Chondrocyte (in vitro differentiated cells): Measurements from ENCODE around the gene CHAT. TPM values are rescaled to one million over a fixed set of nuclear protein-coding genes. Genes with fewer than 3 reads are reported as not detected.

ENCODE experiments used
- DNase-seq: peaks from one replicate; pipeline ENCODE4 v3.0.0; 2021; ENCODE audit warnings: mixed read lengths, low spot score
- H3K27ac Mint-ChIP-seq: one replicate; pipeline ENCODE4 v1.8.0; 2021; ENCODE audit warnings: mild to moderate bottlenecking, moderate library complexity, mixed read lengths; ENCODE audit not compliant: unreplicated experiment
- H3K27me3 Mint-ChIP-seq: 2 replicates; pipeline ENCODE4 v1.8.0; 2021; ENCODE audit warnings: low read depth, mixed read lengths
- H3K36me3 Mint-ChIP-seq: 2 replicates; pipeline ENCODE4 v1.8.0; 2021; ENCODE audit warnings: low read depth, mixed read lengths
- H3K4me1 Mint-ChIP-seq: 2 replicates; pipeline ENCODE4 v1.8.0; 2021; ENCODE audit warnings: low read depth, mild to moderate bottlenecking, mixed read lengths
- H3K4me3 Mint-ChIP-seq: one replicate; pipeline ENCODE4 v1.8.0; 2021; ENCODE audit warnings: mild to moderate bottlenecking, moderate library complexity, mixed read lengths; ENCODE audit not compliant: unreplicated experiment
- H3K9me3 Mint-ChIP-seq: 2 replicates; pipeline ENCODE4 v1.8.0; 2021; ENCODE audit warnings: low read depth, mixed read lengths
- total RNA-seq: library from RNA; stranded (reverse); gene quantifications from 3 replicates; pipeline ENCODE4 v1.2.1, GENCODE V29; 2021
- TF ChIP-seq, protein P1 (sequence below): fragments of 200-600 bp; sonication (generic); IDR thresholded peaks from 2 replicates; pipeline ENCODE4 v1.5.0; 2021; ENCODE audit warnings: antibody characterized with exemption, mild to moderate bottlenecking, moderate library complexity

CHAT gene
- total RNA-seq, 1 donor from 2014 or later: not detected

DNA sequence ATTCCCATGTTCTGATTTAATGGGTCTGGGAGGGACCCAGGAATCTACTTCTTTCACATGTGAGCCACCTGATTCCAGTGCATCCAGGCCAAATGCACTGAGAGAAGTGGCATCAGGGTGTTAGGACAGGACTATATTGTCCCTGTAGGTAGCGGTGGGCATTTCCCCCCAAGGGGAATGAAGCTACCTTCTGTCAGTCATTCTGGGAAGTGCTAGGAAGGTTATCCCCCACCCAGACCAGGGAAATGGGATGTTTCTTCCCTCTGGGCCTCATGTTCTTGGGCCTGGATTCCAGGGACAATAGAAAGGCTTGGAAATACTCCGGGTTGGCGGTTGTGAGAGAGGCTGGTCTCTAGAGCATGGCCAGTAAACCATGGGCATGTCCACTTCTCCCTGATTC, 86.4 kb downstream of the CHAT start:
- no peaks in the 10 kb centered on the region for H3K4me1 Mint-ChIP-seq
- no peak overlapping the region for H3K4me3 Mint-ChIP-seq
- DNase-seq: no peak
- no peak overlapping the region for H3K27ac Mint-ChIP-seq
- peaks cover 14% of the 10 kb centered on the region for H3K27me3 Mint-ChIP-seq
- peaks cover 3% of the 10 kb centered on the region for H3K9me3 Mint-ChIP-seq
- H3K36me3 Mint-ChIP-seq: no peaks in the 10 kb centered on the region
- TF ChIP-seq, protein P1, sequence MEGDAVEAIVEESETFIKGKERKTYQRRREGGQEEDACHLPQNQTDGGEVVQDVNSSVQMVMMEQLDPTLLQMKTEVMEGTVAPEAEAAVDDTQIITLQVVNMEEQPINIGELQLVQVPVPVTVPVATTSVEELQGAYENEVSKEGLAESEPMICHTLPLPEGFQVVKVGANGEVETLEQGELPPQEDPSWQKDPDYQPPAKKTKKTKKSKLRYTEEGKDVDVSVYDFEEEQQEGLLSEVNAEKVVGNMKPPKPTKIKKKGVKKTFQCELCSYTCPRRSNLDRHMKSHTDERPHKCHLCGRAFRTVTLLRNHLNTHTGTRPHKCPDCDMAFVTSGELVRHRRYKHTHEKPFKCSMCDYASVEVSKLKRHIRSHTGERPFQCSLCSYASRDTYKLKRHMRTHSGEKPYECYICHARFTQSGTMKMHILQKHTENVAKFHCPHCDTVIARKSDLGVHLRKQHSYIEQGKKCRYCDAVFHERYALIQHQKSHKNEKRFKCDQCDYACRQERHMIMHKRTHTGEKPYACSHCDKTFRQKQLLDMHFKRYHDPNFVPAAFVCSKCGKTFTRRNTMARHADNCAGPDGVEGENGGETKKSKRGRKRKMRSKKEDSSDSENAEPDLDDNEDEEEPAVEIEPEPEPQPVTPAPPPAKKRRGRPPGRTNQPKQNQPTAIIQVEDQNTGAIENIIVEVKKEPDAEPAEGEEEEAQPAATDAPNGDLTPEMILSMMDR: no peak

DNA sequence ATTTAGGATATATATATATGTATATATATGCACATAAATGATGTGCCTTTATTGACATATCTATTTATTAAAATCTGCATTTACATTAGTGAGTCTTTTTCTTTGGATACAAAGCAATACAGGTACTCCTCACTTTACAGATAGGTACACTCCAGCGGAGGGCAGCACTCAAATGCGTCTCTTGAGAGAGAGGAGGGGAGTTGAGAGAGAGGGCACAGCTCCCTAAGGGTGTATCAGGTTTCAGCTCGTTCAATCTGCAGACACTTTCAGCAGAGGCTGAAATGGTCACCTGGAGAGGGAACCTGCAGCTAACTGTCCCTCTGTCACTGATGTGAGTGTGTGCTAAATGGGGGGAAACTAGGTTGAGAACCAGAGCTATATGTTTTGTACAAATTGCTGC, 87.2 kb downstream of the CHAT start:
- no peak for DNase-seq
- no peak overlapping the region for H3K4me3 Mint-ChIP-seq
- no peaks in the 10 kb centered on the region for H3K4me1 Mint-ChIP-seq
- TF ChIP-seq, protein P1: no peak
- peaks cover 6% of the 10 kb centered on the region for H3K9me3 Mint-ChIP-seq
- H3K27ac Mint-ChIP-seq: no peak overlapping the region
- peaks cover 13% of the 10 kb centered on the region for H3K27me3 Mint-ChIP-seq
- H3K36me3 Mint-ChIP-seq: no peaks in the 10 kb centered on the region

DNA sequence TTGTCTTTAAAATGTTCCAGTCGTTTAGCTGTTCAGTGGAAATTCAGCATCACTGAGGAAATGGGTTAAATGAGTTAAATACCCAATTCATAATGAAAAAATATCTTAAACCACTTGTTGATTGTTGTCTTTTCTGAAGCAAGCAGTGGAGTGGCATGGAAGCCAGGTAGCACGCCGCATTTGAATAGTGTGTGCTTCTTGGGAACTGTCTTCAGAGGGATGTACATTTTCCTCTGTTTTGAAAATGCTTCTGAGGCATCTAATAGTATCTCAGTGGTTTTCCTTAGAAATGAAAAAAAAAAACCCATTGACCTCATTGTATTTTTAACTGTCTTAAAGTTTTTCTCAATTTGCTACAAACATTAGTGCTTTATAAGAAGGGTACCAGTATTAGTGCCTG, 93.7 kb downstream of the CHAT start:
- TF ChIP-seq, protein P1: no peak
- no peak for DNase-seq
- Mint-ChIP-seq H3K4me3 (no peak overlapping the region), H3K27me3 (peaks cover 16% of the 10 kb centered on the region), H3K27ac (no peak overlapping the region), H3K36me3 (no peaks in the 10 kb centered on the region), H3K9me3 (peaks cover 6% of the 10 kb centered on the region), H3K4me1 (no peaks in the 10 kb centered on the region)

DNA sequence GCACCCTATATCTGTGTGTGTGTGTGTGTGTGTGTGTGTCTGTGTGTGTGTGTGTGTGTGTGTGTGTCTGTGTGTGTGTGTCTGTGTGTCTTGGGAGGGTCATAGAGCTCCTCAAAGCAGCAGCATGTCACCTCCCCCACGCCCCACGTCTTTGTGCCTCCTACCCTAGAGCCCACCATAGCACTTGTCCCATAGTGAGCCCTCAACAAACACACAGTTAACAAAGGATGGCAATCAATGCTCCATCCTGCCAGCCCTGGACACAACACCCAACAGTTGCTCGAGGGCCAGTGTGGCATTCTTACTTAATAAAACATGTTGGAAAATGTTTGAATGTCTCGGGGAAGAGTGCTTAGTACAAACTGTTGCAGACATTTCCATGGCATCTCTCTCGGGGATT, 96.1 kb downstream of the CHAT start:
- no peak for DNase-seq
- H3K4me3 Mint-ChIP-seq: no peak overlapping the region
- peaks cover 10% of the 10 kb centered on the region for H3K9me3 Mint-ChIP-seq
- TF ChIP-seq, protein P1: no peak
- H3K27me3 Mint-ChIP-seq: peaks cover 13% of the 10 kb centered on the region
- H3K27ac Mint-ChIP-seq: no peak overlapping the region
- H3K4me1 Mint-ChIP-seq: no peaks in the 10 kb centered on the region
- H3K36me3 Mint-ChIP-seq: no peaks in the 10 kb centered on the region

DNA sequence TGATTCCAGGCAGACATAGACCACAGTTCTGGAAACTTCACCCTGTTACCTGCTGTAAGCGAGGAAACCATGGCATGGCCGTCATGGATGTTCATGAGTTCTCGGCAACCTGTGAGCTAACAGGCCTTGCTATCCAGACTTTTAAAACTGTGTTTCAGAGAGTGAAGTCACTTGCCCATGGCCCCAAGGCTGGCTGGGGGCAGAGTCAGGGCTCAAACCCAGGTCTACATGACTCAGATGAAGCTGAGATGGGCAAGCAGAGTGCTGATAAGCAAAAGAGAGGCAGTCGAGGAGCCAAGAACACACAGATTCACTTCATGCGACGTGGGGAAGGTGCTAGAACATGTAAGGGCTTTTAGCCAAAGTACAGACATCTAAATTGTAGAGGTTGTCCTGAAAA, 97.1 kb downstream of the CHAT start:
- TF ChIP-seq, protein P1: no peak
- Mint-ChIP-seq H3K27ac (no peak overlapping the region), H3K9me3 (peaks cover 5% of the 10 kb centered on the region), H3K4me3 (no peak overlapping the region), H3K27me3 (peaks cover 14% of the 10 kb centered on the region), H3K4me1 (no peaks in the 10 kb centered on the region), H3K36me3 (no peaks in the 10 kb centered on the region)
- no peak for DNase-seq
